ENCODE results near the gene GMDS. TPM values are rescaled to one million over a fixed set of nuclear protein-coding genes. Genes with fewer than 3 reads are reported as not detected.

Gene GMDS
- total and polyA plus RNA-seq, 2 of the 13 experiments (the other 11 are each of a cell fraction or from before 2014, with no cell fraction given), result 64.4 to 112 TPM

DNA sequence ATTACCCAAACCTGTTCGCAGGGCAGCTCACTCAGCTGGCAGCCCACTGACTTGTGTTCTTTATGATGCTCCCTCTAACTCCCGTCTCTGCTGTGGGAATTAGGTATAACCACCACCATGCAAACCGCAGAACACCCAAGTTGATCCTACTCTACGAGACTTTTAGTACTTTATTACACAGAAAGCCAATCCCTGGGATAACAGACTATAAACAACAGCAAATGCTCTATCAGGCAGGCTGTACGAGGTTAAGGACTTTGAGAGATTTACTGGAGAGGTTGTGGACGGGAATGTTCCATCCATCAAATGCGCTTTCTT, 394.6 kb downstream of the GMDS start:
- intact Hi-C loops (cut with micrococcal nuclease; ENCODE audit: unreplicated experiment) (no loop called here), in situ Hi-C loops (cut with HindIII; ENCODE audit: extremely low pct_ligation_motif_present, low pct_unique_long_range_greater_than_20kb) (no loop called here)
- POLR2A ChIA-PET, result no interaction called here
- WGBS (ENCODE audit: low lambda C conversion rate), result 84% methylated on average over 7 of the region's 7 CpGs
- BruUV-seq (replicated peaks), result no TSS peak
- DNase-seq (ENCODE audit: low spot score) (no peak), ATAC-seq (no peak), FAIRE-seq (no peak)
- H3K9me3 ChIP-seq (ENCODE audit: low read length), result no peaks in the 10 kb centered on the region
- H3K27me3 ChIP-seq (ENCODE audit: control insufficient read depth in 1 of 2, insufficient read depth in 2 of 2, low read length in 2 of 2), result no peaks in the 10 kb centered on the region
- H3K27ac ChIP-seq (ENCODE audit: extremely low read length, insufficient read depth, low read length), result no peak overlapping the region
- no peak overlapping the region for H2AFZ ChIP-seq (ENCODE audit: low read length)
- no peak overlapping the region for H3K4me3 ChIP-seq (replicated peaks in 1 of 3; ENCODE audit: insufficient read depth in 1 of 3, low read depth in 2 of 3, low read length in 3 of 3)
- no peaks in the 10 kb centered on the region; the same call in 1 of the 2 replicates for H4K20me1 ChIP-seq (ENCODE audit: insufficient read depth, low read length)
- TF ChIP-seq ONECUT2 (CRISPR knock-in tag; IDR thresholded peaks at IDR 0.05), result no peak
- no peak for TF ChIP-seq ZNF878 (CRISPR knock-in tag; IDR thresholded peaks at IDR 0.05)
- TF ChIP-seq, protein P1, sequence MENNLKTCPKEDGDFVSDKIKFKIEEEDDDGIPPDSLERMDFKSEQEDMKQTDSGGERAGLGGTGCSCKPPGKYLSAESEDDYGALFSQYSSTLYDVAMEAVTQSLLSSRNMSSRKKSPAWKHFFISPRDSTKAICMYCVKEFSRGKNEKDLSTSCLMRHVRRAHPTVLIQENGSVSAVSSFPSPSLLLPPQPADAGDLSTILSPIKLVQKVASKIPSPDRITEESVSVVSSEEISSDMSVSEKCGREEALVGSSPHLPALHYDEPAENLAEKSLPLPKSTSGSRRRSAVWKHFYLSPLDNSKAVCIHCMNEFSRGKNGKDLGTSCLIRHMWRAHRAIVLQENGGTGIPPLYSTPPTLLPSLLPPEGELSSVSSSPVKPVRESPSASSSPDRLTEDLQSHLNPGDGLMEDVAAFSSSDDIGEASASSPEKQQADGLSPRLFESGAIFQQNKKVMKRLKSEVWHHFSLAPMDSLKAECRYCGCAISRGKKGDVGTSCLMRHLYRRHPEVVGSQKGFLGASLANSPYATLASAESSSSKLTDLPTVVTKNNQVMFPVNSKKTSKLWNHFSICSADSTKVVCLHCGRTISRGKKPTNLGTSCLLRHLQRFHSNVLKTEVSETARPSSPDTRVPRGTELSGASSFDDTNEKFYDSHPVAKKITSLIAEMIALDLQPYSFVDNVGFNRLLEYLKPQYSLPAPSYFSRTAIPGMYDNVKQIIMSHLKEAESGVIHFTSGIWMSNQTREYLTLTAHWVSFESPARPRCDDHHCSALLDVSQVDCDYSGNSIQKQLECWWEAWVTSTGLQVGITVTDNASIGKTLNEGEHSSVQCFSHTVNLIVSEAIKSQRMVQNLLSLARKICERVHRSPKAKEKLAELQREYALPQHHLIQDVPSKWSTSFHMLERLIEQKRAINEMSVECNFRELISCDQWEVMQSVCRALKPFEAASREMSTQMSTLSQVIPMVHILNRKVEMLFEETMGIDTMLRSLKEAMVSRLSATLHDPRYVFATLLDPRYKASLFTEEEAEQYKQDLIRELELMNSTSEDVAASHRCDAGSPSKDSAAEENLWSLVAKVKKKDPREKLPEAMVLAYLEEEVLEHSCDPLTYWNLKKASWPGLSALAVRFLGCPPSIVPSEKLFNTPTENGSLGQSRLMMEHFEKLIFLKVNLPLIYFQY (CRISPR knock-in tag; IDR thresholded peaks at IDR 0.05; ENCODE audit: borderline replicate concordance), result no peak
- no peaks in the 10 kb centered on the region for H3K79me2 ChIP-seq (ENCODE audit: insufficient read depth, low read length)
- H3K9ac ChIP-seq (ENCODE audit: insufficient read depth, low read depth, low read length), result no peak overlapping the region
- H3K4me2 ChIP-seq (ENCODE audit: low read depth, low read length), result no peak overlapping the region
- H3K36me3 ChIP-seq (replicated peaks in 1 of 2; ENCODE audit: control insufficient read depth in 1 of 2, insufficient read depth in 2 of 2, low read length in 2 of 2), result peaks cover 0 to 21% of the 10 kb centered on the region in 2 experiments; a peak in 3 of 5 replicates
- CTCF ChIA-PET (ENCODE audit: low intra/inter-chr PET ratio, low total read pairs), result no interaction called here
- no peaks in the 10 kb centered on the region for H3K4me1 ChIP-seq (ENCODE audit: insufficient read depth, low read length)

DNA sequence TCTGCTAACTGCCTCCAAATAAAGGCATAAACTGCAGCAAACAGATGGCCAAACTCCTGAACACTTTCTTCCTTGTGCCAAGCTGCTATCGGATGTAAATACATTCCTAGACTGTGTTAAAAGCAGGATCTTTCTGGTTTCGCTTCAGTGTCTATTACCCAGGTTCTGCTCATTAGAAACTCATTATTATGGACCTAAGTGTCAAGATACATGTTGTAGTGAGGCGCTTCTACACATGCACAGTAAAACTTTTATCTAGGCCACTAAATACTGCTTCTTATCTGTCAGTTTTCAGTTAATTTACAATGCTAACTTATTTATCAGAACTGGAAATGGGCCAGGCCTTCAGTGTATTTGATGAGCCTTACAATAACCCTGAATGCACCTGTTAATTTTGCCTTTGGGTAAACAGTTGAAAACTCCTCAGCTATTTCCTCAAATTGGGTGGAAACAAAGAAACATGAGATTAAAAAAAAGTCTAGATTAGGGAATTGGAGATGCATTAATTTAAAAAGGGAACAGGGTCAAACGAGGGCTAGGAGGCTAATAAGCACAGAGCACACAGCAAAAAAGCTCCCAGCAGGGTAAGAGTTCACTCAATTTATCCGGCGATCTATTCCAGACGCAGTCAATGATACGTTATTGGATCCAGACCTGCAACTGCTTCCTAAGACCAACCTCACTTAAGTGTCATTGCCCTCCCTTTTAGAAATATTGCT, 395.1 kb downstream of the GMDS start:
- no TSS peak for BruUV-seq (replicated peaks)
- intact Hi-C loops (cut with micrococcal nuclease; ENCODE audit: unreplicated experiment), result no loop called here
- 93% methylated on average over 8 of the region's 8 CpGs for WGBS (ENCODE audit: low lambda C conversion rate)
- H3K27me3 ChIP-seq (ENCODE audit: control insufficient read depth in 1 of 2, insufficient read depth in 2 of 2, low read length in 2 of 2), result no peaks in the 10 kb centered on the region
- in situ Hi-C loops (cut with HindIII; ENCODE audit: extremely low pct_ligation_motif_present, low pct_unique_long_range_greater_than_20kb), result no loop called here
- no peak overlapping the region for H3K4me3 ChIP-seq (replicated peaks in 1 of 3; ENCODE audit: insufficient read depth in 1 of 3, low read depth in 2 of 3, low read length in 3 of 3)
- H3K79me2 ChIP-seq (ENCODE audit: insufficient read depth, low read length), result no peaks in the 10 kb centered on the region
- ChIA-PET POLR2A (no interaction called here), CTCF (ENCODE audit: low intra/inter-chr PET ratio, low total read pairs) (no interaction called here)
- no peak overlapping the region for H3K4me2 ChIP-seq (ENCODE audit: low read depth, low read length)
- H3K4me1 ChIP-seq (ENCODE audit: insufficient read depth, low read length), result no peaks in the 10 kb centered on the region
- no peaks in the 10 kb centered on the region for H3K9me3 ChIP-seq (ENCODE audit: low read length)
- peaks cover 0 to 21% of the 10 kb centered on the region in 2 experiments; a peak in 3 of 5 replicates for H3K36me3 ChIP-seq (replicated peaks in 1 of 2; ENCODE audit: control insufficient read depth in 1 of 2, insufficient read depth in 2 of 2, low read length in 2 of 2)
- H3K9ac ChIP-seq (ENCODE audit: insufficient read depth, low read depth, low read length), result no peak overlapping the region
- no peak overlapping the region for H2AFZ ChIP-seq (ENCODE audit: low read length)
- H4K20me1 ChIP-seq (ENCODE audit: insufficient read depth, low read length), result no peaks in the 10 kb centered on the region; the same call in 1 of the 2 replicates
- FAIRE-seq, result no peak
- H3K27ac ChIP-seq (ENCODE audit: extremely low read length, insufficient read depth, low read length), result no peak overlapping the region
- no peak for DNase-seq (ENCODE audit: low spot score)
- no peak for ATAC-seq
- TF ChIP-seq, protein P2, sequence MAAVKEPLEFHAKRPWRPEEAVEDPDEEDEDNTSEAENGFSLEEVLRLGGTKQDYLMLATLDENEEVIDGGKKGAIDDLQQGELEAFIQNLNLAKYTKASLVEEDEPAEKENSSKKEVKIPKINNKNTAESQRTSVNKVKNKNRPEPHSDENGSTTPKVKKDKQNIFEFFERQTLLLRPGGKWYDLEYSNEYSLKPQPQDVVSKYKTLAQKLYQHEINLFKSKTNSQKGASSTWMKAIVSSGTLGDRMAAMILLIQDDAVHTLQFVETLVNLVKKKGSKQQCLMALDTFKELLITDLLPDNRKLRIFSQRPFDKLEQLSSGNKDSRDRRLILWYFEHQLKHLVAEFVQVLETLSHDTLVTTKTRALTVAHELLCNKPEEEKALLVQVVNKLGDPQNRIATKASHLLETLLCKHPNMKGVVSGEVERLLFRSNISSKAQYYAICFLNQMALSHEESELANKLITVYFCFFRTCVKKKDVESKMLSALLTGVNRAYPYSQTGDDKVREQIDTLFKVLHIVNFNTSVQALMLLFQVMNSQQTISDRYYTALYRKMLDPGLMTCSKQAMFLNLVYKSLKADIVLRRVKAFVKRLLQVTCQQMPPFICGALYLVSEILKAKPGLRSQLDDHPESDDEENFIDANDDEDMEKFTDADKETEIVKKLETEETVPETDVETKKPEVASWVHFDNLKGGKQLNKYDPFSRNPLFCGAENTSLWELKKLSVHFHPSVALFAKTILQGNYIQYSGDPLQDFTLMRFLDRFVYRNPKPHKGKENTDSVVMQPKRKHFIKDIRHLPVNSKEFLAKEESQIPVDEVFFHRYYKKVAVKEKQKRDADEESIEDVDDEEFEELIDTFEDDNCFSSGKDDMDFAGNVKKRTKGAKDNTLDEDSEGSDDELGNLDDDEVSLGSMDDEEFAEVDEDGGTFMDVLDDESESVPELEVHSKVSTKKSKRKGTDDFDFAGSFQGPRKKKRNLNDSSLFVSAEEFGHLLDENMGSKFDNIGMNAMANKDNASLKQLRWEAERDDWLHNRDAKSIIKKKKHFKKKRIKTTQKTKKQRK (IDR thresholded peaks at IDR 0.05; ENCODE audit: low read length), result no peak
- TF ChIP-seq ZNF136 (CRISPR knock-in tag; IDR thresholded peaks at IDR 0.05; ENCODE audit: low read depth) (no peak), ZSCAN20 (CRISPR knock-in tag; IDR thresholded peaks at IDR 0.05; ENCODE audit: borderline replicate concordance) (no peak), ZNF614 (CRISPR knock-in tag; IDR thresholded peaks at IDR 0.05; ENCODE audit: borderline replicate concordance) (no peak), ZNF816 (CRISPR knock-in tag; IDR thresholded peaks at IDR 0.05; ENCODE audit: borderline replicate concordance) (no peak)
